ENCODE measurements around the gene FNDC10.

The FNDC10 gene

DNA sequence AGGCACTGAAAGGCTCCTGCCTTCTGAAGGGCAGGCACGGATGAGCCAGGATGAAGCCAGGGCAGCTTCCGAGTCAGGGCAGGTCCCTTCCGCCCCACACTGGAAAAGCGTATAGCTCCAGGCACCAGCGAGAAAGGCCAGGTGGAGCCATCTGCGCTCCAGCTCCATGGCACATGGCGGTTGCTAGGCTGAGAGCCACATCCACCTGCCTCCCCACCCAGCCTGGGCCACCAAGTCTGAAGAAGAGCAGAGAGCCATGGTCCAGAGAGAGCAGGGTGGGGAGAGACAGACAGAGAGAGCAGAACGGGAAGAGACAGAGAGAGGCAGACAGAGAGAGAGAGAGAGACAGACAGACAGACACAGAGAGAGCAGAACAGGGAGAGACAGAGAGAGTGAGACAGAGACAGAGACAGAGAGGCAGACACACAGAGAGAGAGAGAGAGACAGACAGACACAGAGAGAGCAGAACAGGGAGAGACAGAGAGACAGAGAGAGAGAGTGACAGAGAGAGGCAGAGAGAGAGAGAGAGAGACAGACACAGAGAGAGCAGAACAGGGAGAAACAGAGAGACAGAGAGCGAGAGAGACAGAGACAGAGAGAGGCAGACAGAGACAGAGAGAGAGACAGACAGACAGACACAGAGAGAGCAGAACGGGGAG lies 5.2 kb downstream of the FNDC10 start:
- TF ChIP-seq, protein P1, sequence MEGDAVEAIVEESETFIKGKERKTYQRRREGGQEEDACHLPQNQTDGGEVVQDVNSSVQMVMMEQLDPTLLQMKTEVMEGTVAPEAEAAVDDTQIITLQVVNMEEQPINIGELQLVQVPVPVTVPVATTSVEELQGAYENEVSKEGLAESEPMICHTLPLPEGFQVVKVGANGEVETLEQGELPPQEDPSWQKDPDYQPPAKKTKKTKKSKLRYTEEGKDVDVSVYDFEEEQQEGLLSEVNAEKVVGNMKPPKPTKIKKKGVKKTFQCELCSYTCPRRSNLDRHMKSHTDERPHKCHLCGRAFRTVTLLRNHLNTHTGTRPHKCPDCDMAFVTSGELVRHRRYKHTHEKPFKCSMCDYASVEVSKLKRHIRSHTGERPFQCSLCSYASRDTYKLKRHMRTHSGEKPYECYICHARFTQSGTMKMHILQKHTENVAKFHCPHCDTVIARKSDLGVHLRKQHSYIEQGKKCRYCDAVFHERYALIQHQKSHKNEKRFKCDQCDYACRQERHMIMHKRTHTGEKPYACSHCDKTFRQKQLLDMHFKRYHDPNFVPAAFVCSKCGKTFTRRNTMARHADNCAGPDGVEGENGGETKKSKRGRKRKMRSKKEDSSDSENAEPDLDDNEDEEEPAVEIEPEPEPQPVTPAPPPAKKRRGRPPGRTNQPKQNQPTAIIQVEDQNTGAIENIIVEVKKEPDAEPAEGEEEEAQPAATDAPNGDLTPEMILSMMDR (IDR thresholded peaks at IDR 0.05; ENCODE audit: low read depth, low read length): no peak
- H3K4me3 ChIP-seq (ENCODE audit: low read depth, low read length): no peak overlapping the region

- TF ChIP-seq, protein P1 (IDR thresholded peaks at IDR 0.05; ENCODE audit: low read depth, low read length): no peak
- no peak overlapping the region for H3K4me3 ChIP-seq (ENCODE audit: low read depth, low read length)
These were observed 5.9 kb downstream of the FNDC10 start for GRCh38 chr1:1593834-1594601.

DNA sequence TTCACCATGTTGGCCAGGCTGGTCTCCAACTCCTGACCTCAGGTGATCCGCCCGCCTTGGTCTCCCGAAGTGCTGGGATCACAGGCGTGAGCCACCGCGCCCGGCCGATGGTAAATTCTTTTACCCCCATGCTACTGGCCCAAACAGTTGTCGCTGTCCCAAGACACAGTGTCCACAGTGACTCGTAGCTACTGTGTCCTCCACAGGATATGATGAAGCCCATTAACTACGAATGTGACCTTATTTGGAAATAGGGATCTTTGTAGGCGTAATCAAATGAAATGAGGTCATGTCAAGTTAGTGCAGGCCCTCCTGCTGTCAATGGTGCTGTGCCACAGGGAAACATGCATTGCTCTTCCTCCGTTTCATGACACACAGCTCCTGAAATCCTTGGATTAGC lies 8.5 kb downstream of the FNDC10 start:
- TF ChIP-seq, protein P1 (IDR thresholded peaks at IDR 0.05; ENCODE audit: low read depth, low read length): no peak

GRCh38 chr1:1583347-1584010 lies 16.5 kb downstream of the FNDC10 start:
- TF ChIP-seq, protein P1 (IDR thresholded peaks at IDR 0.05; ENCODE audit: low read depth, low read length): no peak

More for the DNA sequence above, 8.5 kb downstream of the FNDC10 start:
- H3K4me3 ChIP-seq (ENCODE audit: low read depth, low read length): no peak overlapping the region

DNA sequence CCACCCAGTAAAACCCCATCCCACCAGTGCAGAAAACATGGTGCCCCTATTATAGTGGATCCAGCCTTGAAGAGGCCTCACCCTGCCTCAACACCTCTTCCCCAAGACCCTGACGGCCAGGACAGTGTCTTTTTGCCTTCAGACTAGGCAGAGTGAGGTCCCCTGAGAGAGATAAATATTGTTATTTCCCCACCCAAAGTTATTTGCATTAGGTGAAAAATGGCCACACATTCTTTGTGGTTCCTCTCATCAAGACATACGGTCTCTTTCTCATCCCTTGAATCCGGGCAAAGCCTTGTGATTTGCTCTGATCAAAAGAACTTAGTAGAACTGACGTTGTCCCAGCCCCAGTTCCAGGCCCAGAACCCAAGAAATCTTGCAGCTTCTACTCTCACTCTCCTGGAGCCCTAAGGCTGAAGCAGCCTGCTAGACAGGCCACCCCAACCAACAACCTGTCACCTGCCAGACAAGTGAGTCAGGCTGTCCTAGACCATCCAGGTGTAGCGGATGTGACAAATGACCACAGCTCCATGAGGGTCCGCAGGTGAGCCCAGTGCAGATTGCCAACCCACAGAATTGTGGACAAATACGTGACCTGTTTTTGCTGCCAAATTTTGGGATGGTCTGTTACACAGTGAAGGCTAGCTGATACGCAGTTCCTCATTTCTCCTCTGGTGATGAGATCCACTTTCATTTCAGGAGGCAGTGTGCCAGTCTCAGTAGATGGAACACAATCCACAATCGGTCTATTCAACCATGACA lies 17.2 kb downstream of the FNDC10 start:
- H3K4me3 ChIP-seq (ENCODE audit: low read depth, low read length): no peak overlapping the region
- TF ChIP-seq, protein P1 (IDR thresholded peaks at IDR 0.05; ENCODE audit: low read depth, low read length): no peak

More at GRCh38 chr1:1583347-1584010, 16.5 kb downstream of the FNDC10 start:
- no peak overlapping the region for H3K4me3 ChIP-seq (ENCODE audit: low read depth, low read length)

- H3K4me3 ChIP-seq (ENCODE audit: low read depth, low read length): no peak overlapping the region
- TF ChIP-seq, protein P1 (IDR thresholded peaks at IDR 0.05; ENCODE audit: low read depth, low read length): no peak
These were observed 21.5 kb downstream of the FNDC10 start for GRCh38 chr1:1578371-1578940.

Measured in WI38 (cell line).